Activated CD4-positive, alpha-beta T cell treated with anti-CD3 and anti-CD28 coated beads for 36 hours (primary cell): Measurements from ENCODE around the gene GOLGA5. TPM values are rescaled to one million over a fixed set of nuclear protein-coding genes. Genes with fewer than 3 reads are reported as not detected.
"Not testable (repeated sequence)": the region's sequence is repeated elsewhere in the genome, so short reads cannot be mapped to it uniquely, and the experiment has no call there.

ENCODE experiments used
- ATAC-seq: fragments of 200-7000 bp; cut with Tn5 transposase; one replicate; pipeline ENCODE4 v1.10.0; 2021; ENCODE audit warnings: mild to moderate bottlenecking, moderate library complexity
- CTCF ChIA-PET: fragments of 350-600 bp; sonication (Branson Sonifier 250); formaldehyde crosslinking; loops from one replicate; lab custom pipeline; 2021; ENCODE audit warnings: antibody characterized with exemption; lab: Charles Lee
- POLR2A ChIA-PET: fragments of 350-600 bp; sonication (Branson Sonifier 250); formaldehyde crosslinking; loops from one replicate; lab custom pipeline; 2021; ENCODE audit warnings: antibody characterized with exemption, inconsistent platforms; lab: Charles Lee
- DNase-seq: peaks from one replicate; pipeline ENCODE4 v3.0.0-alpha.2; 2020
- H3K27ac Mint-ChIP-seq: one replicate; pipeline ENCODE4 v1.8.0; 2021; ENCODE audit warnings: mixed read lengths
- H3K27me3 Mint-ChIP-seq: one replicate; pipeline ENCODE4 v1.8.0; 2021; ENCODE audit warnings: mixed read lengths
- H3K36me3 Mint-ChIP-seq: one replicate; pipeline ENCODE4 v1.8.0; 2021; ENCODE audit warnings: low read depth, mixed read lengths
- H3K4me1 Mint-ChIP-seq: one replicate; pipeline ENCODE4 v1.8.0; 2021; ENCODE audit warnings: mixed read lengths
- H3K4me3 Mint-ChIP-seq: one replicate; pipeline ENCODE4 v1.8.0; 2021; ENCODE audit warnings: mild to moderate bottlenecking, moderate library complexity, mixed read lengths
- H3K9me3 Mint-ChIP-seq: one replicate; pipeline ENCODE4 v1.8.0; 2021; ENCODE audit warnings: low read depth, mixed read lengths
- intact Hi-C, 2 experiments: fragments of 100-400 bp; cut with DNase I in 1 of 2; cut with micrococcal nuclease in 1 of 2; formaldehyde crosslinking; loops; one replicate each; pipeline versions ENCODE4 v1.14.2 to v1.15.1; 2022 to 2024; cut with DNase I, micrococcal nuclease
- total RNA-seq, 2 experiments: library from RNA; stranded (reverse); gene quantifications; one replicate each; pipeline ENCODE4 v1.2.3, GENCODE V29; 2021

GOLGA5 gene
- total RNA-seq, 2 experiments from 2014 or later: 20.3 to 23.5 TPM

GRCh38 chr14:92756446-92756845 lies 37.7 kb upstream of the GOLGA5 start:
- no peaks in the 10 kb centered on the region for H3K9me3 Mint-ChIP-seq
- peaks cover 3% of the 10 kb centered on the region for H3K27me3 Mint-ChIP-seq
- ATAC-seq: no peak
- ChIA-PET POLR2A (no interaction called here), CTCF (interaction anchor here (0.6 kb wide), 1 partner anchor 1190 kb away, joined by 3 read pairs; no protein-coding TSS in a partner anchor)
- no peak overlapping the region for H3K4me3 Mint-ChIP-seq
- H3K4me1 Mint-ChIP-seq: peaks cover 20% of the 10 kb centered on the region
- DNase-seq: no peak
- H3K27ac Mint-ChIP-seq: no peak overlapping the region
- H3K36me3 Mint-ChIP-seq: no peaks in the 10 kb centered on the region
- intact Hi-C loops: no loop called here

- ChIA-PET POLR2A (no interaction called here), CTCF (no interaction called here)
- H3K27ac Mint-ChIP-seq: no peak overlapping the region
- intact Hi-C loops: no loop called here
- DNase-seq (peak; percentile 54), ATAC-seq (no peak)
- H3K9me3 Mint-ChIP-seq: no peaks in the 10 kb centered on the region
- H3K4me3 Mint-ChIP-seq: no peak overlapping the region
- peaks cover 3% of the 10 kb centered on the region for H3K27me3 Mint-ChIP-seq
- H3K4me1 Mint-ChIP-seq: peaks cover 20% of the 10 kb centered on the region
- H3K36me3 Mint-ChIP-seq: no peaks in the 10 kb centered on the region
Measured at GRCh38 chr14:92759300-92759678, 34.8 kb upstream of the GOLGA5 start.

GRCh38 chr14:92759679-92760523 lies 34.2 kb upstream of the GOLGA5 start:
- POLR2A ChIA-PET: no interaction called here
- Mint-ChIP-seq H3K4me3 (no peak overlapping the region), H3K36me3 (no peaks in the 10 kb centered on the region), H3K9me3 (no peaks in the 10 kb centered on the region), H3K27ac (no peak overlapping the region), H3K4me1 (peaks cover 20% of the 10 kb centered on the region), H3K27me3 (peaks cover 3% of the 10 kb centered on the region)
- intact Hi-C loops: no loop called here
- DNase-seq: peak; percentile 59
- ATAC-seq: peak; percentile 76
- CTCF ChIA-PET: no interaction called here

- ATAC-seq (no peak), DNase-seq (no peak)
- CTCF ChIA-PET: no interaction called here
- Mint-ChIP-seq H3K4me3 (no peak overlapping the region), H3K4me1 (peaks cover 20% of the 10 kb centered on the region), H3K27me3 (peaks cover 3% of the 10 kb centered on the region), H3K9me3 (no peaks in the 10 kb centered on the region), H3K36me3 (no peaks in the 10 kb centered on the region), H3K27ac (no peak overlapping the region)
- POLR2A ChIA-PET: no interaction called here
- intact Hi-C loops: no loop called here
Measured at GRCh38 chr14:92760524-92760805, 33.6 kb upstream of the GOLGA5 start.

- H3K4me3 Mint-ChIP-seq, DNase-seq, H3K36me3 Mint-ChIP-seq, H3K9me3 Mint-ChIP-seq, H3K27me3 Mint-ChIP-seq, H3K27ac Mint-ChIP-seq, intact Hi-C loops, POLR2A ChIA-PET: not testable (repeated sequence)
- CTCF ChIA-PET: interaction anchor here (0.9 to 1.5 kb wide), 3 partner anchors 12 to 77 kb away, joined by 3 to 4 read pairs (median 3); partner anchors contain the start of gene LGMN
- H3K4me1 Mint-ChIP-seq: peaks cover 27% of the 10 kb centered on the region
- peak; percentile 54 for ATAC-seq
Measured at GRCh38 chr14:92763666-92764631, 30.2 kb upstream of the GOLGA5 start.

- peak; percentile 85 for ATAC-seq
- peaks cover 16% of the 10 kb centered on the region for H3K4me1 Mint-ChIP-seq
- H3K9me3 Mint-ChIP-seq, DNase-seq, H3K36me3 Mint-ChIP-seq, H3K27me3 Mint-ChIP-seq, CTCF ChIA-PET, H3K4me3 Mint-ChIP-seq, H3K27ac Mint-ChIP-seq: not testable (repeated sequence)
- intact Hi-C loops: loop anchor here in 1 of 2 experiments (2.0 kb wide), 1 partner anchor 19 kb away; the partner anchor contains the start of gene LGMN
- POLR2A ChIA-PET: interaction anchor here (0.6 kb wide), 2 partner anchors 12 to 39 kb away, joined by 3 read pairs; no protein-coding TSS in a partner anchor
Measured at GRCh38 chr14:92768236-92768635, 25.9 kb upstream of the GOLGA5 start.

- Mint-ChIP-seq H3K36me3 (no peaks in the 10 kb centered on the region), H3K4me3 (no peak overlapping the region), H3K27me3 (no peaks in the 10 kb centered on the region), H3K4me1 (peaks cover 16% of the 10 kb centered on the region), H3K9me3 (no peaks in the 10 kb centered on the region), H3K27ac (no peak overlapping the region)
- no peak for ATAC-seq
- no peak for DNase-seq
- intact Hi-C loops: loop anchor here in 1 of 2 experiments (2.0 kb wide), 1 partner anchor 20 kb away; the partner anchor contains the start of gene LGMN
- CTCF ChIA-PET: no interaction called here
- POLR2A ChIA-PET: no interaction called here
Measured at GRCh38 chr14:92768795-92769194, 25.3 kb upstream of the GOLGA5 start.

GRCh38 chr14:92770484-92770883 lies 23.6 kb upstream of the GOLGA5 start:
- peaks cover 25% of the 10 kb centered on the region for H3K4me1 Mint-ChIP-seq
- H3K4me3 Mint-ChIP-seq: no peak overlapping the region
- no peak overlapping the region for H3K27ac Mint-ChIP-seq
- no peaks in the 10 kb centered on the region for H3K27me3 Mint-ChIP-seq
- POLR2A ChIA-PET: no interaction called here
- intact Hi-C loops: loop anchor here (2.0 kb wide), 2 partner anchors 40 to 42 kb away; no protein-coding TSS in a partner anchor
- DNase-seq (no peak), ATAC-seq (peak; percentile 38)
- H3K36me3 Mint-ChIP-seq: no peaks in the 10 kb centered on the region
- CTCF ChIA-PET: no interaction called here
- no peaks in the 10 kb centered on the region for H3K9me3 Mint-ChIP-seq

- no peak overlapping the region for H3K4me3 Mint-ChIP-seq
- intact Hi-C loops: no loop called here
- no peaks in the 10 kb centered on the region for H3K27me3 Mint-ChIP-seq
- ATAC-seq (no peak), DNase-seq (no peak)
- H3K36me3 Mint-ChIP-seq: no peaks in the 10 kb centered on the region
- H3K9me3 Mint-ChIP-seq: no peaks in the 10 kb centered on the region
- CTCF ChIA-PET: no interaction called here
- POLR2A ChIA-PET: no interaction called here
- H3K4me1 Mint-ChIP-seq: peaks cover 17% of the 10 kb centered on the region
- no peak overlapping the region for H3K27ac Mint-ChIP-seq
Measured at GRCh38 chr14:92774572-92774971, 19.5 kb upstream of the GOLGA5 start.

GRCh38 chr14:92775292-92775691 lies 18.8 kb upstream of the GOLGA5 start:
- H3K9me3 Mint-ChIP-seq, CTCF ChIA-PET, H3K4me3 Mint-ChIP-seq, H3K27ac Mint-ChIP-seq, H3K36me3 Mint-ChIP-seq, H3K27me3 Mint-ChIP-seq, POLR2A ChIA-PET, intact Hi-C loops: not testable (repeated sequence)
- peak; percentile 63 for DNase-seq
- peaks cover 17% of the 10 kb centered on the region for H3K4me1 Mint-ChIP-seq
- peak; percentile 91 for ATAC-seq

GRCh38 chr14:92778868-92779565 lies 15.1 kb upstream of the GOLGA5 start:
- CTCF ChIA-PET: interaction anchor here (0.7 to 1.8 kb wide), 2 partner anchors 65 to 182 kb away, joined by 3 to 11 read pairs; no protein-coding TSS in a partner anchor
- H3K4me3 Mint-ChIP-seq, H3K27ac Mint-ChIP-seq, DNase-seq, H3K9me3 Mint-ChIP-seq, intact Hi-C loops, H3K36me3 Mint-ChIP-seq, H3K27me3 Mint-ChIP-seq, POLR2A ChIA-PET: not testable (repeated sequence)
- H3K4me1 Mint-ChIP-seq: peaks cover 18% of the 10 kb centered on the region
- peak; percentile 34 for ATAC-seq
